ENCODE measurements around the gene MAEA. TPM values are rescaled to one million over a fixed set of nuclear protein-coding genes. Genes with fewer than 3 reads are reported as not detected.

The MAEA gene
- total and polyA plus RNA-seq, 2 experiments from 2014 or later: 66.6 to 73.2 TPM

- Histone ChIP-seq H3K4me2 (no peak overlapping the region), H3K27ac (no peak overlapping the region), H3K27me3 (no peaks in the 10 kb centered on the region), H3K36me3 (replicated peaks; ENCODE audit: insufficient read depth, low read depth) (no peaks in the 10 kb centered on the region), H3K4me1 (ENCODE audit: insufficient read depth) (no peaks in the 10 kb centered on the region), H3K9me2 (replicated peaks; ENCODE audit: insufficient read depth) (no peaks in the 10 kb centered on the region), H2AFZ (no peak overlapping the region), H3K79me2 (no peaks in the 10 kb centered on the region), H3K9me3 (ENCODE audit: low read depth) (no peaks in the 10 kb centered on the region), H4K20me1 (ENCODE audit: insufficient read depth, poor library complexity, severe bottlenecking) (no peaks in the 10 kb centered on the region), H3K4me3 (no peak overlapping the region)
- no peak for DNase-seq (ENCODE audit: low spot score)
- no peak for TF ChIP-seq CTCF (IDR thresholded peaks at IDR 0.05; ENCODE audit: poor library complexity)
- WGBS (ENCODE audit: low lambda C conversion rate, missing lambda C conversion rate): 94% methylated on average over 34 of the region's 35 CpGs
These were observed 36.3 kb downstream of the MAEA start for GRCh38 chr4:1325681-1326635.

DNA sequence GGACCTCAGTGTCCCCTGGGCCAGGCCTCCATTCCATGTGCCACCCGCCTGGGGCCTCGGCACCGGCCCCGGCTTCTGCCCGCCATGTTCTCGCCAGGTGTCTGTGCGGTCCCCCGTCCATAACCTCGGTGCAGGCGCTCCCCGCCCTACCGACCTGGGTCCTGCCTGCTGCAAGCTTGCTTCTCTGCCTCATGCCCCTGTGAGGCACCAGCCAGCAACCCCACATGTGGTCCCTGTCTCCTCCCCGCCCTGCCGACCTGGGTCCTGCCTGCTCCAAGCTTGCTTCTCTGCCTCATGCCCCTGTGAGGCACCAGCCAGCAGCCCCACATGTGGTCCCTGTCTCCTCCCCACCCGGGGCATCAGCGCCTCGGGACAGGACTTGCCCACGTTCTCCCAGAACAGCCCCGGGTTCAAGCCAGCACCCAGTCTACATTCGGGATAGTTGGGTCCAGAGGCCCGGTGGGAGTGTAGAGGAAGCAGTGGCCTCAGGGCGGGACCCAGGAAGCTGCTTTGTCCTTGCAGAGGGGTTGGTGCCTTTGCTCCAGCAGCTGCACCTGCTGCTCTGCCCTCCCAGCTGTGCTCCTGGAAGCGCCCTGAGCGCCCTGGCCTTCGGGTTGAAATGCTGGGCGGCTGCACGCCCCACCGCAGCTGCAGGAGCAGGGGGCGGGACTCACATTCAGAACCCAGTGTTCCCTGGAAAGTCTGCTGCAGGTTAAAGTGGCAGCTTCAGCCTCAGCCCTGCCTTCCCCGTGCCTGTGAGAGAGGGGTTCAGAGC lies 37.2 kb downstream of the MAEA start:
- Histone ChIP-seq H3K9me3 (ENCODE audit: low read depth) (no peaks in the 10 kb centered on the region), H3K27me3 (no peaks in the 10 kb centered on the region), H3K27ac (no peak overlapping the region), H3K4me2 (no peak overlapping the region), H3K9me2 (replicated peaks; ENCODE audit: insufficient read depth) (no peaks in the 10 kb centered on the region), H4K20me1 (ENCODE audit: insufficient read depth, poor library complexity, severe bottlenecking) (no peaks in the 10 kb centered on the region), H3K36me3 (replicated peaks; ENCODE audit: insufficient read depth, low read depth) (no peaks in the 10 kb centered on the region), H3K4me1 (ENCODE audit: insufficient read depth) (no peaks in the 10 kb centered on the region), H3K4me3 (no peak overlapping the region), H2AFZ (no peak overlapping the region), H3K79me2 (no peaks in the 10 kb centered on the region)
- no peak for DNase-seq (ENCODE audit: low spot score)
- TF ChIP-seq EZH2 (IDR thresholded peaks at IDR 0.05; ENCODE audit: borderline replicate concordance) (no peak), EZH2phosphoT487 (IDR thresholded peaks at IDR 0.05; ENCODE audit: low read depth, severe bottlenecking, unreplicated experiment) (no peak), CTCF (IDR thresholded peaks at IDR 0.05; ENCODE audit: poor library complexity) (no peak)
- 97% methylated on average over 29 of the region's 30 CpGs for WGBS (ENCODE audit: low lambda C conversion rate, missing lambda C conversion rate)

DNA sequence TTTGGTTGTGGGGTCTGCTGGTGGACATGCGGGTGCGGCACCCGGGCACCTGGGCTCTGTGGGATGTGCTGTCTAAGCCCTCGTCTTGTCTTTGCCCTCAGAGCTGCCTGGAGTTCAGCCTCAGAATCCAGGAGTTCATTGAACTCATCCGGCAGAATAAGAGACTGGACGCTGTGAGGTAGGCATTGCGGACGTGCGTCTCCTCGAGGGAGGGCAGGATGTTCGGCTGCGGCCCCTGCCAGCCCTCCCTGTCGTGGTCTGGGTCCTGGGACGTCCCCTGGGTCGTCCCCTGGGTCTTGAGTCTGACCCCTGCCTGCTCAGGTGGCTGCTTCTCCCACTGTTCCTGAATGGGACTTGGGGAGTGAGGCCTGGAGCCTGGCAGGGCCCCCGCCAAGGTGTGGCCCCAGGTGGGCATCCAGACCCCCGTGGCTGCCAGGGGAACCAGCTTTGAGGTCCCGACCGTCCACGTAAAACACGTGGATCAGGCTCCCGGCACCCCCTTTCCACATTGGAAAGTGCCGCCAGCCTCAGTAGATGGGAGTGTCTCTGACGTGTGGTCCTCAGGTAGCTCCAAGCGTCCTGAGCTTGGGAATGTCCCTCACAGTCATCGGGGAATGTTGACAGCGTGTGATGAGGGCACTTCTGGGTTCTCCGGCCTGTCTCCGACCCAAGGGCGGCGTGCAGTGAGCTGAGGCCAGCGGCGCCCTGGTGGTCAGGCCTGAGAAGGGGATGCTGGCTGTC lies 38.0 kb downstream of the MAEA start:
- no peak overlapping the region for H3K4me2 ChIP-seq
- H4K20me1 ChIP-seq (ENCODE audit: insufficient read depth, poor library complexity, severe bottlenecking): no peaks in the 10 kb centered on the region
- H3K4me3 ChIP-seq: no peak overlapping the region
- H3K36me3 ChIP-seq (replicated peaks; ENCODE audit: insufficient read depth, low read depth): no peaks in the 10 kb centered on the region
- H3K79me2 ChIP-seq: no peaks in the 10 kb centered on the region
- H3K9me2 ChIP-seq (replicated peaks; ENCODE audit: insufficient read depth): no peaks in the 10 kb centered on the region
- no peaks in the 10 kb centered on the region for H3K4me1 ChIP-seq (ENCODE audit: insufficient read depth)
- H2AFZ ChIP-seq: no peak overlapping the region
- no peak overlapping the region for H3K27ac ChIP-seq
- no peaks in the 10 kb centered on the region for H3K9me3 ChIP-seq (ENCODE audit: low read depth)
- no peak for TF ChIP-seq CTCF (IDR thresholded peaks at IDR 0.05; ENCODE audit: poor library complexity)
- no peak for TF ChIP-seq EZH2phosphoT487 (IDR thresholded peaks at IDR 0.05; ENCODE audit: low read depth, severe bottlenecking, unreplicated experiment)
- no peak for TF ChIP-seq EZH2 (IDR thresholded peaks at IDR 0.05; ENCODE audit: borderline replicate concordance)
- no peak for DNase-seq (ENCODE audit: low spot score)
- no peaks in the 10 kb centered on the region for H3K27me3 ChIP-seq
- WGBS (ENCODE audit: low lambda C conversion rate, missing lambda C conversion rate): 97% methylated on average over 33 of the region's 33 CpGs
